Left ventricle myocardium inferior (tissue), 1 donor: ENCODE results near the gene RASSF4. TPM values are rescaled to one million over a fixed set of nuclear protein-coding genes. Genes with fewer than 3 reads are reported as not detected.

Experiments used
- DNase-seq: peaks from one replicate; pipeline ENCODE4 v3.0.0-alpha.2; 2020
- H3K27ac ChIP-seq: fragments of 200-600 bp; replicated peaks from 2 replicates; pipeline ENCODE4 v1.8.0; 2021
- H3K27me3 ChIP-seq: fragments of 200-600 bp; 2 replicates; pipeline ENCODE4 v1.8.0; 2021; ENCODE audit warnings: low read depth
- H3K36me3 ChIP-seq: fragments of 200-600 bp; 2 replicates; pipeline ENCODE4 v1.8.0; 2021
- H3K4me1 ChIP-seq: fragments of 200-600 bp; 2 replicates; pipeline ENCODE4 v1.8.0; 2021
- H3K4me3 ChIP-seq: fragments of 200-600 bp; 2 replicates; pipeline ENCODE4 v1.8.0; 2021; ENCODE audit warnings: mild to moderate bottlenecking, moderate library complexity
- H3K9me3 ChIP-seq: fragments of 200-600 bp; replicated peaks from 2 replicates; pipeline ENCODE4 v1.8.0; 2021
- intact Hi-C: fragments of 100-400 bp; cut with micrococcal nuclease; formaldehyde crosslinking; loops from one replicate; pipeline ENCODE4 v1.11.0; 2022
- total RNA-seq: library from RNA; stranded (reverse); fragmentation: NEBNext Ultra II Directional; extraction: Animal tissue kit (Norgen Biotek cat#: 25700); gene quantifications from one replicate; pipeline ENCODE4 v1.2.1, GENCODE V29; 2021
- TF ChIP-seq, protein P1 (sequence below): fragments of 200-600 bp; IDR thresholded peaks from 2 replicates; pipeline ENCODE4 v1.8.0; 2021; ENCODE audit warnings: antibody characterized with exemption, mild to moderate bottlenecking, borderline replicate concordance
- donor health status: DM: no; HTN: yes; CAD: no; lungs with severe emphysema.

Gene RASSF4
- total RNA-seq, 1 donor from 2014 or later, result 103 TPM

- TF ChIP-seq, protein P1, sequence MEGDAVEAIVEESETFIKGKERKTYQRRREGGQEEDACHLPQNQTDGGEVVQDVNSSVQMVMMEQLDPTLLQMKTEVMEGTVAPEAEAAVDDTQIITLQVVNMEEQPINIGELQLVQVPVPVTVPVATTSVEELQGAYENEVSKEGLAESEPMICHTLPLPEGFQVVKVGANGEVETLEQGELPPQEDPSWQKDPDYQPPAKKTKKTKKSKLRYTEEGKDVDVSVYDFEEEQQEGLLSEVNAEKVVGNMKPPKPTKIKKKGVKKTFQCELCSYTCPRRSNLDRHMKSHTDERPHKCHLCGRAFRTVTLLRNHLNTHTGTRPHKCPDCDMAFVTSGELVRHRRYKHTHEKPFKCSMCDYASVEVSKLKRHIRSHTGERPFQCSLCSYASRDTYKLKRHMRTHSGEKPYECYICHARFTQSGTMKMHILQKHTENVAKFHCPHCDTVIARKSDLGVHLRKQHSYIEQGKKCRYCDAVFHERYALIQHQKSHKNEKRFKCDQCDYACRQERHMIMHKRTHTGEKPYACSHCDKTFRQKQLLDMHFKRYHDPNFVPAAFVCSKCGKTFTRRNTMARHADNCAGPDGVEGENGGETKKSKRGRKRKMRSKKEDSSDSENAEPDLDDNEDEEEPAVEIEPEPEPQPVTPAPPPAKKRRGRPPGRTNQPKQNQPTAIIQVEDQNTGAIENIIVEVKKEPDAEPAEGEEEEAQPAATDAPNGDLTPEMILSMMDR, result no peak
- H3K9me3 ChIP-seq, result no peaks in the 10 kb centered on the region
- no peak overlapping the region for H3K4me3 ChIP-seq
- H3K27ac ChIP-seq, result peak overlapping the region; percentile 96
- intact Hi-C loops, result no loop called here
- DNase-seq, result no peak
- peaks cover 85% of the 10 kb centered on the region for H3K4me1 ChIP-seq
- H3K36me3 ChIP-seq, result peaks cover 58% of the 10 kb centered on the region
- no peaks in the 10 kb centered on the region for H3K27me3 ChIP-seq
These were observed 24.3 kb downstream of the RASSF4 start for GRCh38 chr10:44983895-44984278.

DNA sequence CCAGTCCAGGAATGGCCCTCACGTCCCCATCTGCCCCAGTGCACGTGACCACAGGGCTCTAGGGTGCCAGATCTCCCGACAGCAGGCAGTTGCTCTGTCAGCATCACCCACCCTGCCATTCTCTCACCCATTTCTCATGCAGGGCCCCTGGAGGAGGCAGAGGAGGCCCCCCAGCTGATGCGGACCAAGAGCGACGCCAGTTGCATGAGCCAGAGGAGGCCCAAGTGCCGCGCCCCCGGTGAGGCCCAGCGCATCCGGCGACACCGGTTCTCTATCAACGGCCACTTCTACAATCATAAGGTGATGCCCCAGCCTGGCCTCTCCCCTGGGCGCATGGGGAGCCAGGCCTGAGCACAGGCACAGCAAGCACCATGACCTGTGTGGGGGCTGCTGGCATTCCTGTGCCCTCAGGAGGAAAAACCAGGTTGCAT lies 25.1 kb downstream of the RASSF4 start:
- intact Hi-C loops, result no loop called here

DNA sequence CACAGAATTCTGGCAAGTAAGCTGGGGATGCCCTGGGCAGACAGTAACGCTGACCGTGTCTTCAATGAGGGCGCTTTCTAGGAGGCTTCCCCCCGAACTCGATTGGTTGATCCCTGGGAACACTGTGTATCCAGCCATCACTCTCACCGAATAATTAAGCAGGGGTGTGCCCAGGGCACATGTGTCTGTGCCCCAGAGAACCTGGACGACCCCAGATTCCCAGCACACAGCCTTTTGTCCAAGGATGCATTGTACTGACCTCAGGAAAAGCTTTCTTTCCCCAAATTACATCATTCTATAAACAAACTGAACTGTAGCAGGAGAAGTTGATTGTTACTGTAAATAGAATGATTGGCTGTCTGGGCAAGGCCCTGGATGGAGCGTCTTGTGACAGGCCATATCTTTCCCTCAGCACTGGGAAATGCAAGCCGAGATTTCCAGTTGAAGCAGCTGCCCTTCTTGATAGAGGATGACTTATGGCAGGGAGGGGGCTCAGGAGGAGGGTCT lies 25.6 kb downstream of the RASSF4 start:
- no peak overlapping the region for H3K4me3 ChIP-seq
- no peaks in the 10 kb centered on the region for H3K27me3 ChIP-seq
- H3K4me1 ChIP-seq, result peaks cover 85% of the 10 kb centered on the region
- intact Hi-C loops, result no loop called here
- H3K27ac ChIP-seq, result peak overlapping the region; percentile 96
- TF ChIP-seq, protein P1, result no peak
- H3K9me3 ChIP-seq, result no peaks in the 10 kb centered on the region
- DNase-seq, result no peak
- peaks cover 72% of the 10 kb centered on the region for H3K36me3 ChIP-seq

More for the DNA sequence above, 25.1 kb downstream of the RASSF4 start:
- peak overlapping the region; percentile 96 for H3K27ac ChIP-seq
- H3K4me1 ChIP-seq, result peaks cover 85% of the 10 kb centered on the region
- H3K4me3 ChIP-seq, result no peak overlapping the region
- no peaks in the 10 kb centered on the region for H3K27me3 ChIP-seq
- TF ChIP-seq, protein P1, result no peak
- H3K9me3 ChIP-seq, result no peaks in the 10 kb centered on the region
- peaks cover 66% of the 10 kb centered on the region for H3K36me3 ChIP-seq
- no peak for DNase-seq

DNA sequence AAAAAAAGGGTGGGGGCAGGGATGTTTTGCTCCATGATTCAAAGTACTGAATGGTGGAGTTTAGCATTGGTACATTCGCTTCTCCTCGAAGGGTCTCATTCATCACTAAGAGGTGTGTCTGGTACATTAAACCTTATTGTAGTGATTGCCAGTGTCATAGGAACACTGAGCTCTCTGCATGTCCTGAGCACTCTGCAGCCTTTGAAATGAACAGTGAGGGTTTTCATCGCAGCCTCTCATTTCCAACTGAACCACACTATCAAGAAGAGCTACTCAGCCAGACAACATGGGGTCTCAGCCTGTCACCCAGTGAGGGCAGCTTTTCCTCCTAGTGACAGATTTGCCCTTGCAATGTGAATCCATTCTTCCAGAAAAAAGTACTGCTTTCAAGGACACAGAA lies 26.6 kb downstream of the RASSF4 start:
- intact Hi-C loops, result no loop called here
- peaks cover 80% of the 10 kb centered on the region for H3K36me3 ChIP-seq

DNA sequence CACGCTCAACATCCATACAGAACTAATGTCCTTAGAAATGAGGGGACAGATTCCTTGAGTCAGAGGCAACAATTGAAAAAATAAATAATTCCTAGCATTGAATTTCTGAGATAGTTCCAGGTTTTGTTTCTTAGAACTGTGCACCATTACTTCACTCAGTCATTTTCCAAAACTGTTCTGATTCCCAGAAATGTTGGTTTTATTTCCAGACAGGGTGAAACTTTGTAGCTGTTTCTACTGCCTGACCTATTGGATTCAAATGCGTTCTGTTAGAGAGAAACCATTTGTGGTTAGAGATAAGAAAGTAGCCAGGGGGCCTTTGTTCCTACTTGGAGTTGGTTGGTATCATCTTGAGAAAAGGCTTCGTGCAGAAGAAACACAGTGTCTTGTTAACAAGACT lies 27.1 kb downstream of the RASSF4 start:
- H3K9me3 ChIP-seq, result no peaks in the 10 kb centered on the region
- no peak for DNase-seq
- H3K27ac ChIP-seq, result peak overlapping the region; percentile 96
- intact Hi-C loops, result no loop called here
- no peaks in the 10 kb centered on the region for H3K27me3 ChIP-seq
- H3K4me3 ChIP-seq, result no peak overlapping the region
- TF ChIP-seq, protein P1, result no peak
- H3K36me3 ChIP-seq, result peaks cover 82% of the 10 kb centered on the region
- peaks cover 85% of the 10 kb centered on the region for H3K4me1 ChIP-seq

More for the DNA sequence above, 26.6 kb downstream of the RASSF4 start:
- peak overlapping the region; percentile 96 for H3K27ac ChIP-seq
- peaks cover 85% of the 10 kb centered on the region for H3K4me1 ChIP-seq
- TF ChIP-seq, protein P1, result no peak
- no peak overlapping the region for H3K4me3 ChIP-seq
- no peaks in the 10 kb centered on the region for H3K9me3 ChIP-seq
- no peak for DNase-seq
- H3K27me3 ChIP-seq, result no peaks in the 10 kb centered on the region
